Measurements from ENCODE around the gene E4F1. TPM values are rescaled to one million over a fixed set of nuclear protein-coding genes. Genes with fewer than 3 reads are reported as not detected.

E4F1 gene
- total RNA-seq, 1 experiment from 2014 or later = 21.7 TPM

DNA sequence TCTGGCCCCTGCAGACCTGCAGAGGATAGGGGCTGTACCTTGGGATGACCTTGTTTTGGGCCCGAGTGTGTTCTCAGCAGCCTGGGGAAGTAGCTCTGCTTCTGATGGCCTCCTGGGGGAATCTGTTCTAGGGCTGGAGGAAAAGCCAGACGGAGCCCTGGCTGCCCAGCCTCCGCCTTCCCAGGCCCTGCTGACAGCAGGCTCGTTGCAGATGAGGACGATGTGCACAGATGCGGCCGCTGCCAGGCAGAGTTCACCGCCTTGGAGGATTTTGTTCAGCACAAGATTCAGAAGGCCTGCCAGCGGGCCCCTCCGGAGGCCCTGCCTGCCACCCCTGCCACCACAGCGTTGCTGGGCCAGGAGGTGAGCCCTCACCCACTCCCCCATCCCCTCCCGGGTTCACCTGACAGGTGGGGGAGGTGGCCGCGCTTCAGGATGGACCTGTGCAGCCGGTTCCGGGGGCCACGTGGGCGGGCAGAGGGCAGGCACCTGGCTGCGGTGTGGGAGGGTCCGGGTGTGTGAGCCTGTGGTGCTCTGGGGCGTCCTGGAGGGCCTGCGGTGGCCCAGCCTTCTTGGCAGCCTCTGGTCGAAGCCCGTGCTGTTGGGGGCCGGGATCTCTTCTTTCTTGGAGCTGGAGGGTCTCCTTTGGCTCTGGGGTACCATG lies 4.9 kb downstream of the E4F1 start:
- no peak for DNase-seq (ENCODE audit: extremely low read depth, low read depth)

DNA sequence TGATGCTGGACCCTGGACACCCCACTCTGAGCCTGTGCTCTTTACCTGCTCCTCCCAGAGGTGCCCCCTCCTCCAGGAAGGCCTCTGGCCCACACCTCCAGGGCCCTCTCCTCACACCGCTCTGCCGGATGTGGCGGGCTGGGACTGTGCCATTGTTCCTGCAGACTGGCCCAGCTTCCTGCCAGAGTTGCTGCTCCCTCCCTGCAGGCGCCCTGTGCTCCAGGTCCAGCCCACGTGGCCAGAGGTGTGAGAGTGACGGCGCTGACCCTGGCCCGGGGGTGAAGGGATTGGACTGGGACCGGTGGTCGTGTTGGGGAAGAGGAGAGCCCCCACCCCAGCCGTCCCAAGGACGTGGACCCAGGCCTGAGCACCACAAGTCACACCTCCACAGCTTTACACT lies 5.7 kb downstream of the E4F1 start:
- no peak for DNase-seq (ENCODE audit: extremely low read depth, low read depth)

DNA sequence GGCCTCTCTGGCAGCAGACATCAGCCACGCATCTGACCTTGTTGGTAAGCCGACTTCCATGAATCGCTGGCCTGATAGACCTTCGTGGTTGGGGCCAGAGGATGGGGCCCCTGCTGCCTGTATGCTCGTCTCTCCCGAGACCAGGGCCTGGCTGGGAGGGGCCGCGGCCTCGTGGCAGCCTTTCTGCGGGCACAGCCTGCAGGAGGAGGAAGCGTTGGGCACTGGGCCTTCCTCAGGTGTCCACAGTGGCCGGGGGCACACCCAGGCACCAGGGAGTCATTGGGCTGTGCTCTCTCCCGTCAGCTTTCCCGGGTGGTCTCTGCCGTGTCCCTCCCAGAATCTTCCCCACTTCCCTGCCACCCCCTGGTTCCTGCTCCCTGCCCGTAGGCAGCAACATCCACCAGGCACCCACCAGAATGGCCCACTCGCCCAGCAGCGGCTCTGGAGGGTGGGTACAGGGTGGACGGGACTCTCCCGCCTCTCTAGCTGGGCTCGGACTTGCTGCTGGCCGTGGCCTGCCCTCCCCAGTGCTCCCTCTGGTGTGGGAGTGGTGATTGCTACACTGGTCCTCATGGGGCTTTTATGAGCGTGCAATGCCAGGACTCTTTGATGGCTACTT lies 6.3 kb downstream of the E4F1 start:
- no peak for DNase-seq (ENCODE audit: extremely low read depth, low read depth)

DNA sequence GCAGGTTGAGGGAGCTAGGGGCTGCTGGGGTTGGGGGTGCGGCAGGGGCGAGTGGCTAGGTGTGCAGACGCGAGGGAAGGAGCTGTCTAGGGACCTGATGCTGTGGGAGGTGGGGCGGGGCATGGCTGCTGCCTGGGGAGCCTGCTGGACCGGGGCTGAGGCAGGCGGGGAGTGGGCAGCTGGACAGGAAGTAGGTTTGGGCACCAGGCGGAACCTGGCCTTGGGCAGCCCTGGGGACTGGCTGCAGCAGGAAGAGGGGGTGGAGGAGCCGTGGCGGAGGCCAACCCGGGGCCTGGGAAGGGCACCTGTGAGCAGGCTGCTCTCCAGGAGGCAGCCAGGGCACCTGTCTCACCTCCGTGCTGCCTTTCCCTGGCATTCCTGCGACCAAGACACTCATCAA lies 7.0 kb downstream of the E4F1 start:
- DNase-seq (ENCODE audit: extremely low read depth, low read depth) = no peak

DNA sequence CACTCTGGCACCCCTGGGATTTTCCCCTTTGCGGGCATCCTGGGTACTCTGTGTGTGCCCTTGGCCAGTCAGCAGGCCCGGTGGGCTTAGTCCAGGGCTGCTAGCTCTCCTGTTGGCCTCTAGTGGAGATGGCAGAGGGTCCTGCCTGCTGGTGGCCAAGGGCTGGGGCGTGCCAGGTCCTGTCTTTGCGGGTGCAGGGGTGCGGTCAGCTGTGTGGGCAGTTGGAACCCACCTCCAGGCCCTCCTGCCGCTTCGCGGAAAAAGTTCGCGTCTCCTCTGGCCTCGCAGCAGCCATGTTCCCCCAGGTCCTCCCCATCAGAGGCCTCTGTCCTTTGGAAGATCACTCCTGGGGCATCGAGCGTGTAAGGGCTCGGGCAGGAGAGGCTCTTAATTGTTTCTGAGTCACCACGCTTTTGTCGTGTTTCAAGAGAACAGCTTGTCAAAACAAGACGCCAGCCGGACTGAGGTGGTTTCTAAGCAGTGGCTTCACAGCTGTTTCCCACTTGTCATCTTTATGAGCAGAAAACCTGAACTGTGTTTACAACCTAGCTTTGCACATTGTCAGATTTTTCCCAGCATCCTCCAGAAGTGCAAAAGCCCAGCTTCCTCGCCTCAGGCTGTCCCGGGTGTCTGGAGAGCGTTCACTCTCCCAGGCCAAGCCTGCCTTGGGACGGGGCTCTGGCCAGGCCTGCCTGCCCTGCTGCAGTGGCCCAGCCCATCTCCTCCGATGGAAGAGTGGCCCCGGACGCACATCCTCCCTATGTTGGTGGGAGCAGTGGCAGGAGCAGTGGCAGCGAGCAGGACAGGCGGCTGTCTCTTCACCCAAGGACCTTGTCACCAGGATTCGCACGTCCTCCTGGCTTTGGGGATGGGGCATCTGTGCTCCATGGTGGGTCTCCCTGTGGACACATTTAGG lies 7.9 kb downstream of the E4F1 start:
- no peak for DNase-seq (ENCODE audit: extremely low read depth, low read depth)

DNA sequence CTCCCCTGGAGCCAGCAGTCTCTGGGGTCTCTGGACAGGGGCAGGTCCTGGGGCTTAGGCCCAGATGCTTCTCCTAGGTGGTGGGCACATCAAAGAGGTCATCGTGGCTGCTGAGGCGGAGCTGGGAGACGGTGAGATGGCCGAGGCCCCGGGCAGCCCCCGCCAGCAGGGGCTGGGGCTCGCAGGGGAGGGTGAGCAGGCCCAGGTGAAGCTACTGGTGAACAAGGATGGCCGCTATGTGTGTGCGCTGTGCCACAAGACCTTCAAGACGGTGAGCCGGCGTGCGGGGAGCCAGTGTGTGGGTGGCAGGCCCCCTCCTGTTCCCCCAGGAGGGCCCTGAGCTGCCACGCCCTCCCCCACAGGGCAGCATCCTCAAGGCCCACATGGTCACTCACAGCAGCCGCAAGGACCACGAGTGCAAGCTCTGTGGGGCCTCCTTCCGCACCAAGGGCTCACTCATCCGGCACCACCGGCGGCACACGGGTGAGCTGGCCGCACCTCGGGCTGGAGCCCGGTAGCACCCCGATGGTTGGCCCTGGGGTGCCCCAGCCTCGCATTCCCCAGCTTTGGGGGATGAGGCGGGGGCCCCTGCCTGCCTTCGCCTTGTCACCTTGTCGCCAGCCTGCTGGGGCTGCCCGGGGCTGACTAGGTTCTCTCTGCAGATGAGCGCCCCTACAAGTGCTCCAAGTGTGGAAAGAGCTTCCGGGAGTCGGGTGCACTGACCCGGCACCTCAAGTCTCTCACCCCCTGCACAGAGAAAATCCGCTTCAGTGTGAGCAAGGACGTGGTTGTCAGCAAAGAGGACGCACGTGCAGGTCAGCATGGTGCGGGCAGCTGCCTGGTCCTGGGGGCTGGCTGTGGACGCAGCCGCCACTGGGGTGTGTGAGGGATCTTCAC lies 9.0 kb downstream of the E4F1 start:
- DNase-seq (ENCODE audit: extremely low read depth, low read depth) = no peak

DNA sequence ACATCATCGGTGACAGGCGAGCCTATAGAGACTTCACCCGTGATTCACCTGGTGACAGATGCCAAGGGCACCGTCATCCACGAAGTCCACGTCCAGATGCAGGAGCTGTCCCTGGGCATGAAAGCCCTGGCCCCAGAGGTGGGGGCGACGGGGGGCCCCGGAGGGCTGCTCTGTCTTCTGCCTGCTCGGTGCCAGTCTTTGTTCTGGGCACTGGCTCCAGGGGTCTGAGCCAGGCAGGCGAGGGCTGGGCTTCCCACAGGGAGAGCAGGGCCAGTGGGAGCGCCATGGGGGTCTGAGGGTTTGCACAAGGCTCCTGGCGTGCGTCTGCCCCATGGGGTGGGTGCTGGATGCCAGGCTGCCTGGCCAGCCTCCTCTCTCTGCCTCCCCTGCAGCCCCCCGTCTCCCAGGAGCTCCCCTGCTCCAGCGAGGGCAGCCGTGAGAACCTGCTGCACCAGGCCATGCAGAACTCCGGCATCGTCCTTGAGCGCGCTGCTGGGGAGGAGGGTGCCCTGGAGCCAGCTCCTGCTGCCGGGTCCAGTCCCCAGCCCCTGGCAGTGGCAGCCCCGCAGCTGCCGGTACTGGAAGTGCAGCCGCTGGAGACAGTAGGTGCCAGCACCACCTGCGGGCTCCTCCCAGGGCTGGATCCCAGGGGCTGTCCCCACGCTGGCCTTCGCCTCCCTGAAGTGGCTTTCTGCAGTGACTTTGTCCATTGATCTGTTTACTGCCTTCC lies 9.8 kb downstream of the E4F1 start:
- DNase-seq (ENCODE audit: extremely low read depth, low read depth) = no peak

DNA sequence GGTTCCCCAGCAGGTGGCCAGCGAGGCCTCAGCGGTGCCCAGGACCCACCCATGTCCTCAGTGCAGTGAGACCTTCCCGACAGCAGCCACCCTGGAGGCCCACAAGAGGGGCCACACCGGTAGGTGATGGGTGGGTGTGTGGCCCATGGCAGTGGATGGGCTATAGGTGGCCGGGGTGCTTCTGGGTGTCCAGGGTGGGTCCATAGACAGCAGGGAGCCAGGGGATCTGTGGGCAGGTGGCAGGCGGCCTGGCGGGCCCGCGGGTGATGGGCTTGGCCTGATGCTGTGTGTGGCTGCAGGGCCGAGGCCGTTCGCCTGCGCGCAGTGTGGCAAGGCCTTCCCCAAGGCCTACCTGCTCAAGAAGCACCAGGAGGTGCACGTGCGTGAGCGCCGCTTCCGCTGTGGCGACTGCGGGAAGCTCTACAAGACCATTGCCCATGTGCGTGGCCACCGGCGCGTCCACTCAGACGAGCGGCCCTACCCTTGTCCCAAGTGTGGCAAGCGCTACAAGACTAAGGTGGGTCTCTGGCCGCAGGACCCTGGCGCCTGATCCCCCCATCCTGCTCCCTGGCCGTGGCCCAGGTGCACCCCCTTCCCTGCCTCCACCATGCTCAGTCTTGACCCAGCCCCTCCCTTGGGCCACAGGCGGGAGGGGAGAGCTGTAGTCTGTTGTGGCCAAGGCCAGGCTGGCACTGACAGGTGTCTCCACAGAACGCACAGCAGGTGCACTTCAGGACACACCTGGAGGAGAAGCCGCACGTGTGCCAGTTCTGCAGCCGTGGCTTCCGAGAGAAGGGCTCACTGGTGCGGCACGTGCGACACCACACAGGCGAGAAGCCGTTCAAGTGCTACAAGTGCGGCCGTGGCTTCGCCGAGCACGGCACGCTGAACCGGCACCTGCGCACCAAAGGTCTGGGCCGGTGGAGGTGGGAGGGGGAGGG lies 10.8 kb downstream of the E4F1 start:
- no peak for DNase-seq (ENCODE audit: extremely low read depth, low read depth)

DNA sequence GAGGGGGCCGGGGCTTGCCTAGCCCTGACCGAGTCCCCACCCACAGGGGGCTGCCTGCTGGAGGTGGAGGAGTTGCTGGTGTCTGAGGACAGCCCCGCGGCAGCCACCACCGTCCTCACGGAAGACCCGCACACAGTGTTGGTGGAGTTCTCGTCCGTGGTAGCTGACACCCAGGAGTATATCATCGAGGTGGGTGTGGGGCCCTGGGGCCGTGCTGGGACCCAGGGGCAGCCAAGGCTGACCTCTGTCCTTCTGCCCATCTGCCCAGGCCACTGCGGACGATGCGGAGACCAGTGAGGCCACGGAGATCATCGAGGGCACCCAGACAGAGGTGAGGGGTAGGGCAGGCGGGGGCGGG lies 11.4 kb downstream of the E4F1 start:
- no peak for DNase-seq (ENCODE audit: extremely low read depth, low read depth)

DNA sequence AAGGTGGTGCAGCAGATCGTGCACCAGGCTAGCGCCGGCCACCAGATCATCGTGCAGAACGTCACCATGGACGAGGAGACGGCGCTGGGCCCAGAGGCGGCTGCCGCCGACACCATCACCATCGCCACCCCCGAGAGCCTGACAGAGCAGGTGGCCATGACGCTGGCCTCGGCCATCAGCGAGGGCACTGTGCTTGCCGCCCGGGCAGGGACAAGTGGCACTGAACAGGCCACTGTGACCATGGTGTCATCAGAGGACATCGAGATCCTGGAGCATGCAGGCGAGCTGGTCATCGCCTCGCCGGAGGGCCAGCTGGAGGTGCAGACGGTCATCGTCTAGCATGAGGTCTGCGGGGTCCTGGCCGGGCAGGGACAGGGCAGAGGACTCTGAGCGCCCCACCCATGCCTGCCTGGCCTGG lies 11.9 kb downstream of the E4F1 start:
- DNase-seq (ENCODE audit: extremely low read depth, low read depth) = no peak

DNA sequence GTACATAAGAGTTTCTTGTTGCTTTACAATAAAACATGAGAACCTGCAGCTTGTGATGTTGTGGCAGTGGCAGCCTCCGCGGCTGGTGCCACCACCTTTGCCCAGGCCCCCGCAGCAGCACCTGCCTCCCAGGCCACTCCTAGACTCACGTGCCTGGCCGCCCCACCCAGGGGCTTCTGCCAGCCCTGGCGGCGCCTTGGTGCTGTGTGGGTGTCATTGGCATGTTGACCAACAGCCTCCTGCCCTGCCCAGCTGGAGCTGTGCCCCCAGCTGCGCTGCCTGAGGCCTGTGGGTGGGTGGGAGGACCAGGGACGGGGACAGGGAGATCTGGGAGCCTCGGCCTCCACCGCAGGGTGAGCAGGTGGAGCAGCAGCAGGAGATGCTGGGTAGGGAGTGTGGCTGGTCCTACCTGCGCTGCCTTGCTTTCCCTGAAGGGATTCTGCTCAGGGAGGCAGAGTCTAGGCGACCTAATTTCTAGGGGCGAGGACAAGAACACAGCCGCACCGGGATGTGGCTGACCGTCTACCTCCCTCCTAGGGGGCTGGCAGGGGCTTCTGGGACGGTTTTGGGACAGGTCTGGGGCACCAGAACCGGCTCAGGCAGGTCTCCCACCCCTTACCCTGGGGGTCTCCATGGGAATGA lies 12.4 kb downstream of the E4F1 start:
- no peak for DNase-seq (ENCODE audit: extremely low read depth, low read depth)

DNA sequence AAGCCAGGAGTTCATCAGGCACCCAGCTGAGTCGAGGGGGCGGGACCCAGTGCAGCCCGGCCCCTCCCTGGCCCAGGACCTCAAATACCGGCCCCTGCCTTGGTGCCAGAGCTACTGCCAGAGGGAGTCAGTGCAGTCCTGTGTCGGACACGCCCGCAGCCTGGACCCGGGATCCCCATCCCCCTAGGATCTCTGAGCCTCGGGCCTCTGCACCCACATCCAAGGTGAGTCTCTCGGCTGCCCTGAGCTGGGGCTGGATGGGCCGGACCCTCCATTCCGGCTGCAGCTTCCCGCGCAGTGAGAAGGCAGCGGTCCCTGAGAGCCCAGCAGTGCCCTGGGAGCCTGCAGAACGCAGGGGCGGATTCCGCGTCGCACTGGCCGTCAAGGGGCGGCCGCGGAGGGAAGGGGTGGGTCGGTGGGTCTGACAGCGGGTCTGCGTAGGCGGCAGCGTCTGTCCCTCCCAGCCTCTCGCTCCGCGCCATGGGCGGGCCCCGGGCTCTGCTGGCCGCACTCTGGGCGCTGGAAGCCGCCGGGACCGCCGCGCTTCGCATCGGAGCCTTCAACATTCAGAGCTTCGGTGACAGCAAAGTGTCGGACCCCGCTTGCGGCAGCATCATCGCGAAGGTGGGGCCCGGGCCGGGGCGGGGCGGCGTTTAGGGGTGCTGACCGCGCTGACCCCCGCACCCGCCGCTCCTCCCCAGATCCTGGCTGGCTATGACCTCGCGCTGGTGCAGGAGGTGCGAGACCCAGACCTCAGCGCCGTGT lies 13.1 kb downstream of the E4F1 start, which contains the start of gene DNASE1L2:
Gene DNASE1L2, plus strand, starts transcription at position 108 of the 765 bp plus-strand sequence. Its CDS starts 373 bp downstream, at position 481.
- DNase-seq (ENCODE audit: extremely low read depth, low read depth) = no peak

DNA sequence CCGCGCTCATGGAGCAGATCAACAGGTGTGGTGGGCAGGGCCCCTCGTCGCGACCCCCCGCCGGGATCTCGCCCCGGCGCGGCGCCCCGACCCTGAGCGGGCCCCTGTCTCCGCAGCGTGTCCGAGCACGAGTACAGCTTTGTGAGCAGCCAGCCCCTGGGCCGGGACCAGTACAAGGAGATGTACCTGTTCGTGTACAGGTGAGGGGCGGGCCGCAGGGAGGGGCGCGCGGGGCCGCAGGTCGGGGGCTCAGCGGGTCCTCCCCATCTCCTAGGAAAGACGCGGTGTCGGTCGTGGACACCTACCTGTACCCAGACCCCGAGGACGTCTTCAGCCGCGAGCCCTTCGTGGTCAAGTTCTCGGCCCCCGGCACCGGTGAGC lies 13.7 kb downstream of the E4F1 start:
- no peak for DNase-seq (ENCODE audit: extremely low read depth, low read depth)

DNA sequence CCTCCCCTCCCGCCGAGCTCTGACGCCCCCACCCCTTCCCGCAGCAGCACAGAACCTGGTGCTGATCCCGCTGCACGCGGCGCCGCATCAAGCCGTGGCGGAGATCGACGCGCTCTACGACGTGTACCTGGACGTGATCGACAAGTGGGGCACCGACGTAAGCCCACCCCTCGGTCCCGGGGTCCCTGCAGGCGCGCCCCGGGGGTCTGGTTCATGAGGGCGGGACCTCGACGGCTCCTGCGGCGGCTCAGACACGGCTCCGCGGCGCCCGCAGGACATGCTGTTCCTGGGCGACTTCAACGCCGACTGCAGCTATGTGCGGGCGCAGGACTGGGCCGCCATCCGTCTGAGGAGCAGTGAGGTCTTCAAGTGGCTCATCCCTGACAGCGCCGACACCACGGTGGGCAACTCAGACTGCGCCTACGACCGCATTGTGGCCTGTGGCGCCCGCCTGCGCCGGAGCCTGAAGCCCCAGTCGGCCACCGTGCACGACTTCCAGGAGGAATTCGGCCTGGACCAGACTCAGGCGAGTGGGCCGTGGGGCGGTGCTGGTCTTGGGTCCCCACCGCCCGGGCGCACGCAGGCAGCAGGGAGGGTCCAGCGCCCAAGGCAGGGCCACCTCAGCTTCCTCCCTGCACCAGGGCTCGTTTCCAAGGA lies 14.2 kb downstream of the E4F1 start:
- no peak for DNase-seq (ENCODE audit: extremely low read depth, low read depth)

DNA sequence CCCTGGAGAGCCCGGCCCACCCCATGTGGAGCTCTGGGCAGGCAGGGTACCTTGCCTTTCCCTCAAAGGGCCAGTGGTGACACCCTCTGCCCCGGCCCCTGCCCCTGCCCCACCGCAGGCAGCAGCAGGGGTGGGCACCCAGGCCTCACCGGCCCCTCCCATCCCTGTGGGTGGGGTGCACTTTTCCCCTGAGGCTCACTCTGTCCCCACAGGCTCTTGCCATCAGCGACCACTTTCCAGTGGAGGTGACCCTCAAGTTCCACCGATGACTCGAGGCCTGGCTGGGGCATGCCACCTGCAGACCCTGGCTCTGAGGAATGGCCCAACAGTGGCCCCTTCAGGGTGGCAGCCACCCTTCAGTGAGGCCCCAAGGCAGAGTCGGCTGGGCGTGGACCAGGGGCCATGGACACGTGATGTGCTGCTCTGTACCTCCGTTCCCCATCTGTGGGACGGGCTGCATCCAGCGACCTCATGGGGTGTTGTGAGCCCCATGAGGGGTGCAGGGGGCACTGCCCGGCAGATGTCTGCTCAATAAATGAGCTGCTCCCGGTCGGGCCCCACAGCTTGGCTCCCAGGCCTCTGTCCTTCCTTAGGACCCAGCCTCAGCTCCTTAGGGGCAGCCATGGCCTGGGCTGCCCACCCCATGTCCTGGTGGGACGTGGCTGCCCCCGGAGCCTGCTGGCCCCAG lies 14.9 kb downstream of the E4F1 start:
- DNase-seq (ENCODE audit: extremely low read depth, low read depth) = no peak

DNA sequence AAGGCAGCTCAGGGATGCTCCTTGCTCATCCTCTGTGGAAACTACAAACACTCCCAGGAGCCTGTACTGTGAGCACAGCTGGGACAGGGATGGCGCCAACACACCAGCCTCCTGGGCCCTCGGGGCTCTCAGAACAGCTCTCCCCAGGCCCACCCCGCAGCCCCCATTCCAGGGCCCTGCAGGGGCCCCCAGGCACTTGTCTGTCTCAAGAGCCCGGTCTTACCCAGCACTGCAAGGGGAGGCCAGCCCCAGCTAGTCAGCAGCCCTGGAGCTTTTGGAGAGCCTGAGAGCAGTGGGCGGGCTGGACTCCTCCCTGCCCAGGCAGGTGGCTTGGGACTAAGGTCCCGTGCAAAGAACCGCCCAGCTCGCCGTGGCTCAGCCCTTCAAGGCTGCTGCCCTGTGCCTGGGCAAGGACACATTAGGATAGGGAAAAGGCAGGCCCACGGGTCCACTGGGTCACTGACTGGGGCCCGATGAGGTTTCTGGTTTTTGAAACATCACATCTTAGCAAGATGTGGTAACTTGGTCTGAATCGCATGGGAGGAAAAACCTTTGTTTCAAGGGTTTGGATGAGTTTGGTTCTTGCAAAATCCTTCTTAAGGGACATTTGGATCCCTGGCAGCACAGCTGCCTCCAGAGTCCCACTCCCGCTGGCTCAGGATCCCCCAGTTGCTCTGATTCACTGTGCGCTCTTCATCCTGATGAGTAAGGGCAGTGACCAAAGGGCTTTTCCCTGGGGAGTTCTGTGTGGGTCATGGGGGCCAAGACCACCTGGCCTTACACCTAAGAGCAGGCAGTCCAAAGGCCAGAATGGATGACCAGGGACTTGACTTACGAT lies 15.7 kb downstream of the E4F1 start:
- DNase-seq (ENCODE audit: extremely low read depth, low read depth) = no peak

Measured in NCI-H460 (cell line).